ENCODE results near the gene CCL20. TPM values are rescaled to one million over a fixed set of nuclear protein-coding genes. Genes with fewer than 3 reads are reported as not detected.
A peak's percentile ranks its signal among the peaks of the same experiment; 100 is the strongest.

Gene CCL20
- total RNA-seq, 2 experiments from 2014 or later = 1.5 to 2.2 TPM

DNA sequence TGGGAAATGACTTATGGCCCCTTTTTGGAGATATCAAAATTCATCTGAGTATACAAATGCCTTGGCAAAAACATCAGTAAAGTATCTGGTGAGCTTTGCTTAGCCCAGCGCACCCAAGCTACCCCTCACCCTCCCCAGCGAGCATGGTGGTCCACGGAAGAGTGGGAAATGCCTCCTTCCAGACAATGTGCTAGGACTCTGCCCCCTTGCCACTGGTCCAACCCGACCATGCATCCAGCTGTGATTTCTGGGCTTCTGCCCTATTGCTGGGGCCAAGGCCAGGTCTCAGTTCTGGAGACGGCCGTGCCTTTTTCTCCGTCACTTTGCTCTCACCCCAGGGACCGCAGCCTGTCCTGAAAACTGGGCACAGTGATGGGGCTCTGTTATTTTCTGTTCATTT is 31.8 kb upstream of the CCL20 start:
- intact Hi-C loops (cut with DNase I, micrococcal nuclease) = no loop called here
- TF ChIP-seq CTCF (IDR thresholded peaks at IDR 0.05) = no peak
- Mint-ChIP-seq H3K4me1 (ENCODE audit: low read depth) (peaks cover 10% of the 10 kb centered on the region), H3K27me3 (peaks cover 4% of the 10 kb centered on the region), H3K4me3 (no peak overlapping the region), H3K36me3 (ENCODE audit: low read depth) (no peaks in the 10 kb centered on the region), H3K9me3 (no peaks in the 10 kb centered on the region), H3K27ac (no peak overlapping the region)
- H3K4me1 ChIP-seq (ENCODE audit: insufficient read depth, low read length) = peaks cover 2% of the 10 kb centered on the region
- no peak overlapping the region for H3K4me3 ChIP-seq (ENCODE audit: low read length)
- H3K9me3 ChIP-seq (ENCODE audit: control insufficient read depth in 1 of 2, insufficient read depth in 1 of 2, low read length in 2 of 2) = no peaks in the 10 kb centered on the region
- no peaks in the 10 kb centered on the region for H3K36me3 ChIP-seq (ENCODE audit: insufficient read depth, low read length)
- ChIA-PET POLR2A (no interaction called here), CTCF (interaction anchor here (1.3 kb wide), 1 partner anchor 16 kb away, joined by 4 read pairs; no protein-coding TSS in a partner anchor)
- DNase-seq (no peak), ATAC-seq (ENCODE audit: poor library complexity) (no peak)
- H3K27ac ChIP-seq (ENCODE audit: low read depth in 1 of 2, low read length in 2 of 2) = no peak overlapping the region
- H3K27me3 ChIP-seq (ENCODE audit: control insufficient read depth in 1 of 2, insufficient read depth in 2 of 2, low read length in 2 of 2) = no peaks in the 10 kb centered on the region

GRCh38 chr2:227782804-227783203 is 30.8 kb upstream of the CCL20 start:
- no peak for ATAC-seq (ENCODE audit: poor library complexity)
- peak overlapping the region in 1 of 2 donors; percentile 29 for H3K27ac ChIP-seq (ENCODE audit: low read depth in 1 of 2, low read length in 2 of 2)
- ChIA-PET POLR2A (interaction anchor here (1.0 to 1.4 kb wide), 2 partner anchors 31 to 79 kb away, joined by 3 to 4 read pairs; partner anchors contain the start of gene CCL20), CTCF (interaction anchor here (1.3 to 1.8 kb wide), 2 partner anchors 13 to 17 kb away, joined by 4 read pairs; no protein-coding TSS in a partner anchor)
- intact Hi-C loops (cut with DNase I, micrococcal nuclease) = no loop called here
- H3K4me1 ChIP-seq (ENCODE audit: insufficient read depth, low read length) = peaks cover 2% of the 10 kb centered on the region
- H3K27me3 Mint-ChIP-seq = peaks cover 4% of the 10 kb centered on the region
- DNase-seq = peak in 1 of 14 experiments; percentile 5
- no peaks in the 10 kb centered on the region for H3K9me3 ChIP-seq (ENCODE audit: control insufficient read depth in 1 of 2, insufficient read depth in 1 of 2, low read length in 2 of 2)
- peak overlapping the region; percentile 86 for H3K4me3 Mint-ChIP-seq
- H3K27me3 ChIP-seq (ENCODE audit: control insufficient read depth in 1 of 2, insufficient read depth in 2 of 2, low read length in 2 of 2) = no peaks in the 10 kb centered on the region
- H3K4me3 ChIP-seq (ENCODE audit: low read length) = peak overlapping the region; percentile 28
- TF ChIP-seq CTCF (IDR thresholded peaks at IDR 0.05) = no peak
- no peaks in the 10 kb centered on the region for H3K36me3 Mint-ChIP-seq (ENCODE audit: low read depth)
- peaks cover 10% of the 10 kb centered on the region for H3K4me1 Mint-ChIP-seq (ENCODE audit: low read depth)
- no peaks in the 10 kb centered on the region for H3K9me3 Mint-ChIP-seq
- H3K27ac Mint-ChIP-seq = peak overlapping the region; percentile 67
- H3K36me3 ChIP-seq (ENCODE audit: insufficient read depth, low read length) = no peaks in the 10 kb centered on the region

- TF ChIP-seq CTCF (IDR thresholded peaks at IDR 0.05) = no peak
- ATAC-seq (ENCODE audit: poor library complexity) = peak; percentile 51
- DNase-seq = peak in 3 of 14 experiments; percentile 62 to 72 (median 67)
- H3K27me3 ChIP-seq (ENCODE audit: control insufficient read depth in 1 of 2, insufficient read depth in 2 of 2, low read length in 2 of 2) = no peaks in the 10 kb centered on the region
- POLR2A ChIA-PET = interaction anchor here (1.0 to 1.4 kb wide), 2 partner anchors 30 to 79 kb away, joined by 3 to 4 read pairs; partner anchors contain the start of gene CCL20
- H3K4me1 Mint-ChIP-seq (ENCODE audit: low read depth) = peaks cover 10% of the 10 kb centered on the region
- peak overlapping the region in 1 of 2 donors; percentile 29 for H3K27ac ChIP-seq (ENCODE audit: low read depth in 1 of 2, low read length in 2 of 2)
- no peaks in the 10 kb centered on the region for H3K36me3 Mint-ChIP-seq (ENCODE audit: low read depth)
- peak overlapping the region; percentile 28 for H3K4me3 ChIP-seq (ENCODE audit: low read length)
- peaks cover 2% of the 10 kb centered on the region for H3K4me1 ChIP-seq (ENCODE audit: insufficient read depth, low read length)
- no peaks in the 10 kb centered on the region for H3K36me3 ChIP-seq (ENCODE audit: insufficient read depth, low read length)
- no peaks in the 10 kb centered on the region for H3K9me3 Mint-ChIP-seq
- peak overlapping the region; percentile 67 for H3K27ac Mint-ChIP-seq
- no peaks in the 10 kb centered on the region for H3K9me3 ChIP-seq (ENCODE audit: control insufficient read depth in 1 of 2, insufficient read depth in 1 of 2, low read length in 2 of 2)
- H3K4me3 Mint-ChIP-seq = peak overlapping the region; percentile 86
- CTCF ChIA-PET = interaction anchor here (0.6 to 1.9 kb wide), 4 partner anchors 13 to 23 kb away, joined by 3 to 5 read pairs (median 4); no protein-coding TSS in a partner anchor
- peaks cover 3% of the 10 kb centered on the region for H3K27me3 Mint-ChIP-seq
- intact Hi-C loops (cut with DNase I, micrococcal nuclease) = no loop called here
These were observed 30.1 kb upstream of the CCL20 start for GRCh38 chr2:227783404-227784138.
